HG03521 (cell line): ENCODE measurements around the gene YIF1A.

Source experiments
- ATAC-seq: cut with Tn5 transposase; IDR thresholded peaks from one replicate; pipeline ENCODE4 v1.9.1; 2021; ENCODE audit warnings: mild to moderate bottlenecking, moderate library complexity; ENCODE audit not compliant: unreplicated experiment

The YIF1A gene

DNA sequence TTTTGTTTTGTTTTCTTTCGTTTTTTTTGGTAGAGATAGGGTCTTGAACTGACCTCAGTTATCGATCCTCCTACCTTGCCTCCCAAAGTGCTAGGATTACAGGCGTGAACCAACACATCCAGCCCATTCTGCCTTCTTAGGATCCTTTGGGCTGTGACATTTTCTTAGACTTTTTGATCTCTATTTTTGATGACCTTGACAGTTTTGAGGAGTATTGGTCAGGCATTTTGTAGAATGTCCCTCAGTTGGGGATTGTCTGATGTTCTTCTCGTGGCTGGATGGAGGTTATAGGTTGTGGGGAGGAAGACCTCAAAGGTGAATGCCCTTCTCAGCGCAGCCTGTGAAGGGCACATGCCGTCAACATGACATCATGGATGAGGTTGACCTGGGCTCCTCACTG, 40.0 kb downstream of the YIF1A start:
- no peak for ATAC-seq

DNA sequence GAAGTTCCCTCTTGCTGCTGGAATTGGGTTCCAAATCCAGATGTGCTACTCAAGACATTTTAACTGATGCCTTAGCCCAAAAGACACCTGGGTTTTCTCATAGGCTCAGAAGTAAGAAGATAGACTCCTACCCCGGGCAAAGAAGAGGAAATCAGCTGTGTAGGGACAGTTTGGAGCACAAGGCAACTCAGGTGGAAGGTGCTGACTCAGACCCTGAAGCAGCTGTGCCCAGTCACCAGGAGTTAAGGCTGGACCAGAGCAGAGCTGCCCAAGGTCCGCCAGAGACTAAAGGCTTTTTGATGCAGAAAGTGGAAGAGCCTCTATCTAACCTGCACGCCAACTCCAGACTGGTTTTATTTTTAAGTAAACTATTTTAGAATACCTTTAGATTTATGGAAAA, 41.1 kb downstream of the YIF1A start:
- no peak for ATAC-seq

DNA sequence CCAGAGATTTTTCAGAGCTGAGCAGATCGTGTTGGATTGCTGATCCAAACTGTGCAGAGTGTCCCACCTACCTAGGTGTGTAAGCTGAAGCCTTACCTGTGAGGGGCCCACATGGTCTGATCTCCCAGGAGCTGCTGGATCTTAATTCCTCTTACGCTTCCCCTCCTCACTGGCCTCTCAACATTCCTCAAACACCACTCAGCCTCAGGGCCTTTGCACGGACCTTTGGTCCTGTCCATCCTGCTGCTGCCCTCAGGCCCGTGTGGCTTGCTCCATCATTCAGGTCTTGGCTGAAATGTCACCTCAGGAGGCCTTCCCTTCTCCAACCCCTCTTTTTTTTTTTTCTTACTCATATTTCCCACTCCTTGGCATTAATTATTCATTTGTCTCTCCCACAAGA, 41.6 kb downstream of the YIF1A start:
- no peak for ATAC-seq

DNA sequence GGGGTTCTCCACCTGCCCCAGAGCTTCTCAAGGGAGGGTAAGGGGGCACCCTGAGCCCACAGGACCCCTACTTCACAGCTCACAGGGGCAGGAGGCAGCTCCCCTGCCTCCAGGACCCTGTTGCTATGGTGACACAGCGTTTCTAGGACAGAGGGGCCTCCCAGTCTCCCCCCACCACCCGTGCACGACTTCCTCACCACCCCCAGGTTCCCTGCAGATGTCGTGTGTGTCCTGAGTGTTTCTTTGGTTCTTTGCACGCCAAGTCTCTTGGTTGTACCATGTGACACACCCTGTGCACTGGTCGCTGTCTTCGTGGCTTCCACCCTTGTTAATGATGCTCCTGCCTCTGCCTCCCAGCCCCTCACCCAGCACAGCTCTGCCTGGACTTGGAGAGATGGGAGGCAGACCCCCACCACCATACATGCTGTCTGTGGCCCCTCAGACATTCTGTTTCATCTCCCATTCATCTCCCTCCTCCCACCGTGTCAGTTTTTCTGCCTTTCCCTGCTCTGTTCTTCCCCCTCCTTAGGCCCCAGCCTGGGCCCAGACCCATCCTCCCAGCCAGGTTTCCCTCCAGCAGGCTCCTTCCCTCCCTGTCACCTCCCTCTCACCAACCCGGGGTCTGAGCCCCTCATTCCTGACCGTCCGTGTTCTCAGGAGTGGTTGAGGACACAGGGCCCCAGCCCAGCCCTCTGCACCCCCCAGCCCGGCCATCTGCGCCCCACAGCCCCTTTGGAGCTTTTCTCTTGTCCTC, 45.0 kb downstream of the YIF1A start:
- ATAC-seq, result no peak

DNA sequence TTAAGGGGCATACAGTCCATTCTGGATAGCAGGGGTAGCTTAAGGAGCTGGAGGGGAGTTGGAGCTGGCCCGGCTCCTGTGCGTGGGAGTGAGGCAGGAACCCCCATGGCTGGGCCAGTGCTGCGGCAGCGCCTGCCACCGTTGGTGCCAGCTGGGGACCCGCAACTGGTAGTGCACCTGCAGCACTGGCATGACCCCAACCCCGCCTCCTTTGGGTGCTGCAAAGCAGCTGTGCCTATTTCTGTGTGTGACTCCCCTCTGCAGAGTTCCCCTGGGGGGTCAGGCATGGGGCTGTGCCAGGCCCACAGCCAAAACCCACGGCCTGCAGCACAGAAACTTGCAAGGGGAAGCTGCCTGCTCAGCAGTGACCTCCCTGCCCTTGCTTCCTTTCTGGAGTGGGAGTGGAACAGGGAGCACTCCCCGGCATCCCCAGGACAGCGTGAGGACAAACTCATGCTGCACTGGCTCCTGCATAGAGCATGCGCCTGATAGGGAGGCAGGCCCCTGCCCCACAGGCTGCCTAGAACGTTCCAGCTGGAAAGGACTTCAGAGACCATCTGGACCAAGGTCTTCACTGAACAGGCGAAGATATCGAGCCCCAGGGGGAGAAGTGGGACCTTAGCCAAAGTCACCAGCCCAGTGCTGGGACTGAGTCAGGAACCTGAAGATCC, 46.7 kb downstream of the YIF1A start:
- no peak for ATAC-seq

- no peak for ATAC-seq
Measured at GRCh38 chr11:66240781-66241136, 48.2 kb downstream of the YIF1A start.

- ATAC-seq, result no peak
Measured at GRCh38 chr11:66239998-66240780, 48.8 kb downstream of the YIF1A start.

DNA sequence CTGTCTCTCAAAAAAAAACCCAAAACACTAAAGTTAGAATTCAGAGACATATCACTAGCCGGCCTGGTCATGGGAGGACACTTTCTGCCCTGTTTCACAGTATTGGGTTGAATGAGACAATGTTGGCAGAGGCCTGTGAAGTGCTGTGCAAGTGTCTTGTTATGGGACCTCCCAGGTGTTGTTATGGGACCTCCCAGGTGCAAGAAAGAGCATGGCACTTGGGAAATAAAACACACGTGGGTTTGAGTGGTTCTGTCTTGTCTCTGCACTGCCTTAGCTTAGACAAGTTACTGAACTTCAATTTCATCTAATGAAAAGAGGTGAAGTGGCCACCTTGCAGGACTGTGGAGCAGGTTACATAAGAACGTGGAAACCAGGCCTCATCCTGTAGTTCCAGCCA, 49.4 kb downstream of the YIF1A start:
- ATAC-seq, result no peak

DNA sequence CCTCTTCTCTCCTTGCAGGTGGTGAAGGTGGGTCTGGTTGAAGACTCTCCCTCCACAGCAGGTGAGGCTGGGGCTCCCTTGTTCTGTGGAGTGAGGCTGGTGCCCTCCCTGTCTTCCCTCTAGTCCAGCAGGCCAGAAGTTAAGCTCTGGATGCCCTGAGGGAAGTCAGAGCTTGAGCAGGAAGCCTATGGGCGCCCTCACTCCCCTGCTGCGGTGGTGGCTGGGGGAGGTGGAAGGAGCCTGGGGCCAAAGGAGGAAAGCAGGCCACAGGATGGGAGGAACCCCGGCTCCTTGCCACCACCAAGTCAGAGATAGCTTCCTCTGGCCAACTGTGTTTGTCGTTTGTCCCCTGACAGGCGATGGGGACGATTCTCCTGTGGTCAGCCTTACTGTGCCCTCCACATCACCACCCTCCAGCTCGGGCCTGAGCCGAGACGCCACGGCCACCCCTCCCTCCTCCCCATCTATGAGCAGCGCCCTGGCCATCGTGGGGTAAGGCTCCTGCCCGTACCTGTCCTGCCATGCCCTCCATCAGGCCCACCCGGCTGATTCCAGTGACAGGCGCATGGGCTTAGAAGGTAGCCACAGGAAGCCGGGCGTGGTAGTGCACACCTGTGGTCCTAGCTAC, 50.0 kb downstream of the YIF1A start:
- ATAC-seq, result no peak

- ATAC-seq, result no peak
Measured at GRCh38 chr11:66237867-66238266, 51.1 kb downstream of the YIF1A start.

GRCh38 chr11:66235141-66235540, 53.8 kb downstream of the YIF1A start:
- ATAC-seq, result no peak
